Mesodermal cell (in vitro differentiated cells): Measurements from ENCODE around the gene CELF5.
"Not testable (repeated sequence)": the region's sequence is repeated elsewhere in the genome, so short reads cannot be mapped to it uniquely, and the experiment has no call there.

ENCODE experiments used
- H3K27ac ChIP-seq: 2 replicates; pipeline ENCODE4 v1.7.0; 2013; ENCODE audit warnings: mild to moderate bottlenecking, low read depth, low read length, moderate library complexity; ENCODE audit not compliant: severe bottlenecking
- H3K36me3 ChIP-seq: 2 replicates; pipeline ENCODE4 v1.7.1; 2013; ENCODE audit warnings: mild to moderate bottlenecking, low read length, moderate library complexity; ENCODE audit not compliant: control insufficient read depth, insufficient read depth
- H3K4me1 ChIP-seq: one replicate; pipeline ENCODE4 v1.7.1; 2013; ENCODE audit warnings: mild to moderate bottlenecking, low read length; ENCODE audit not compliant: insufficient read depth, control insufficient read depth, poor library complexity, severe bottlenecking
- H3K4me3 ChIP-seq: 2 replicates; pipeline ENCODE4 v1.7.0; 2013; ENCODE audit warnings: low read length, control low read depth, mild to moderate bottlenecking; ENCODE audit not compliant: insufficient read depth, poor library complexity, severe bottlenecking; ENCODE audit errors: extremely low read depth
- H3K9me3 ChIP-seq: 2 replicates; pipeline ENCODE4 v1.7.1; 2013; ENCODE audit warnings: mild to moderate bottlenecking, low read length, moderate library complexity; ENCODE audit not compliant: control insufficient read depth
- WGBS, 2 experiments: methylation state at CpG; one replicate each; pipeline ENCODE4 v1.1.5; 2013; ENCODE audit warnings: missing lambda C conversion rate in 2 of 2; ENCODE audit not compliant: insufficient coverage in 2 of 2; 5-methylcytosine and 5-hydroxymethylcytosine counted together

Gene CELF5

GRCh38 chr19:3328743-3329142 lies 104.3 kb downstream of the CELF5 start:
- no peak overlapping the region for H3K4me3 ChIP-seq
- WGBS, 2 experiments, result 79 to 100% methylated on average over 2 of the region's 3 CpGs
- H3K4me1 ChIP-seq, result no peaks in the 10 kb centered on the region
- H3K9me3 ChIP-seq, result no peaks in the 10 kb centered on the region
- no peak overlapping the region for H3K27ac ChIP-seq
- no peaks in the 10 kb centered on the region for H3K36me3 ChIP-seq

- H3K4me3 ChIP-seq, result no peak overlapping the region
- H3K36me3 ChIP-seq, result no peaks in the 10 kb centered on the region
- no peaks in the 10 kb centered on the region for H3K9me3 ChIP-seq
- no peaks in the 10 kb centered on the region for H3K4me1 ChIP-seq
- no peak overlapping the region for H3K27ac ChIP-seq
- 81 to 82% methylated on average over 9 of the region's 9 CpGs for WGBS, 2 experiments
Observed at GRCh38 chr19:3330047-3330446, 105.6 kb downstream of the CELF5 start.

- WGBS, 2 experiments, result no CpG with 5 or more reads among the region's 1 CpG
- H3K36me3 ChIP-seq, H3K4me1 ChIP-seq, H3K9me3 ChIP-seq, H3K27ac ChIP-seq, H3K4me3 ChIP-seq: not testable (repeated sequence)
Observed at GRCh38 chr19:3332232-3332631, 107.8 kb downstream of the CELF5 start.

DNA sequence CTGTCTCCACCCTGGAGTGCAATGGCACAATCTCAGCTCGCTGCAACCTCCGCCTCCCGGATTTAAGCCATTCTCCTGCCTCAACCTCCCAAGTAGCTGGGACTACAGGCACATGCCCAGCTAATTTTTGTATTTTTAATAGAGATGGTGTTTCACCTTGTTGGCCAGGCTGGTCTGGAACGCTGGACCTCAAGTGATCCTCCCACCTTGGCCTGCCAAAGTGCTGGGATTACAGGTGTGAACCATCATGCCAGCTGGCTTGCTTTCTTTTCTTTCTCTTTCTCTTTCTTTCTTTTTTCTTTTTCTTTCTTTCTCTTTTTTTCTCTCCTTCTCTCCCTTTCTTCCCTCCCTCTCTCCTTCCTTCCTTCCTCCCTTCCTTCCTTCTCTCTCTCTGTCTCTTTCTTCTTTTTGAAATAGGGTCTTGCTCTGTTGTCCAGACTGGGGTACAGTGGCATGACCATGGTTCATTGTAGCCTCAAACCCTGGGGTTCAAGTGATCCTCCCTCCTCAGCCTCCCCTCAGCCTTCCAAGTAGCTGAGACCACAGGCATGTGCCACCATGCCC lies 108.6 kb downstream of the CELF5 start:
- 38 to 58% methylated on average over 4 of the region's 4 CpGs for WGBS, 2 experiments
- no peaks in the 10 kb centered on the region for H3K36me3 ChIP-seq
- no peaks in the 10 kb centered on the region for H3K4me1 ChIP-seq
- H3K27ac ChIP-seq, result no peak overlapping the region
- no peak overlapping the region for H3K4me3 ChIP-seq
- no peaks in the 10 kb centered on the region for H3K9me3 ChIP-seq

DNA sequence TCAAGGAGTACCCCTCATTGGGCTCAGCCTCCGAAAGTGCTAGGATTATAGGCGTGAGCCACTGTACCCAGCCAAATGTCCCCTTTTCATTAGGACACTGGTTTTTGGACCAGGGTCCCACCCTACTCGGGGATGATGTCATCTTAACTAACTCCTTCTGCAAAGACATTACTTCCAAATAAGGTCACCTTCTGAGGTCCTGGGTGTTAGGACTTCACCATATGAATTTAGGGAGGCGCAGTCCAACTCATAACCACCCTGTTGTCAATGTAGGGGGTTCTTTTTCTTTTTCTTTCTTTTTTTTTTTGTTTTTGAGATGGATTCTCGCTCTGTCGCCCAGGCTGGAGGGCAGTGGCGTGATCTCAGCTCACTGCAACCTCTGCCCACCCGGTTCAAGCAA lies 109.2 kb downstream of the CELF5 start:
- 82 to 83% methylated on average over 5 to 7 of the region's 8 CpGs for WGBS, 2 experiments
- no peak overlapping the region for H3K27ac ChIP-seq
- no peaks in the 10 kb centered on the region for H3K4me1 ChIP-seq
- H3K4me3 ChIP-seq, result no peak overlapping the region
- no peaks in the 10 kb centered on the region for H3K9me3 ChIP-seq
- H3K36me3 ChIP-seq, result no peaks in the 10 kb centered on the region

DNA sequence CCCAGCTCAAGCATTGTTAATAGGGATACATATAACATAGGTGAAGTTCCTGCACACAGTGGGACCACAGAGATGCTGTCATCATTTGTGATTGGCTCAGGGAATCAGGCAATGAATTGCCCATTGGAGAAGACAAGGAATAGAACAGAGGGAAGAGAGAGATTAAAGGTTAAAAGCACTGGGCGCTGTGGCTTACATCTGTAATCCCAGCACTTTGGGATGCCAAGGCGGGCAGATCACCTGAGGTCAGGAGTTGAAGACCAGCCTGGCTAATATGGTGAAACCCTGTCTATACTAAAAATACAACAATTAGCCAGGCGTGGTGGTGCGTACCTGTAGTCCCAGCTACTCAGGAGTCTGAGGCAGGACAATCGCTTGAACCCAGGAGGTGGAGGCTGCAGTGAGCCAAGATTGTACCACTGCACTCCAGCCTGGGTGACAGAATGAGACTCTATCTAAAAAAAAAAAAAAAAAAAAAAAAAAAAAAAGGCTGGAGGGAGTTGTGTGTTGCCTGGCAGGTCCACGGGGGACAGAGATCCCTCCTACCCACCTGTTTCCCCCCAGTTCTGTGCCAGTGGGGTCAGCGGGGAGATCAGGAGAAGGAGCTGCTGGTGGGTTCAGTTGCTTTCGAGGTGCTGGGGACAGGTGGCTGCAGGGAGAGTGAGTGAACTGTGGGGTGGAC lies 110.4 kb downstream of the CELF5 start:
- 91 to 92% methylated on average over 4 to 6 of the region's 8 CpGs for WGBS, 2 experiments
- H3K36me3 ChIP-seq, H3K9me3 ChIP-seq, H3K4me1 ChIP-seq, H3K4me3 ChIP-seq, H3K27ac ChIP-seq: not testable (repeated sequence)

DNA sequence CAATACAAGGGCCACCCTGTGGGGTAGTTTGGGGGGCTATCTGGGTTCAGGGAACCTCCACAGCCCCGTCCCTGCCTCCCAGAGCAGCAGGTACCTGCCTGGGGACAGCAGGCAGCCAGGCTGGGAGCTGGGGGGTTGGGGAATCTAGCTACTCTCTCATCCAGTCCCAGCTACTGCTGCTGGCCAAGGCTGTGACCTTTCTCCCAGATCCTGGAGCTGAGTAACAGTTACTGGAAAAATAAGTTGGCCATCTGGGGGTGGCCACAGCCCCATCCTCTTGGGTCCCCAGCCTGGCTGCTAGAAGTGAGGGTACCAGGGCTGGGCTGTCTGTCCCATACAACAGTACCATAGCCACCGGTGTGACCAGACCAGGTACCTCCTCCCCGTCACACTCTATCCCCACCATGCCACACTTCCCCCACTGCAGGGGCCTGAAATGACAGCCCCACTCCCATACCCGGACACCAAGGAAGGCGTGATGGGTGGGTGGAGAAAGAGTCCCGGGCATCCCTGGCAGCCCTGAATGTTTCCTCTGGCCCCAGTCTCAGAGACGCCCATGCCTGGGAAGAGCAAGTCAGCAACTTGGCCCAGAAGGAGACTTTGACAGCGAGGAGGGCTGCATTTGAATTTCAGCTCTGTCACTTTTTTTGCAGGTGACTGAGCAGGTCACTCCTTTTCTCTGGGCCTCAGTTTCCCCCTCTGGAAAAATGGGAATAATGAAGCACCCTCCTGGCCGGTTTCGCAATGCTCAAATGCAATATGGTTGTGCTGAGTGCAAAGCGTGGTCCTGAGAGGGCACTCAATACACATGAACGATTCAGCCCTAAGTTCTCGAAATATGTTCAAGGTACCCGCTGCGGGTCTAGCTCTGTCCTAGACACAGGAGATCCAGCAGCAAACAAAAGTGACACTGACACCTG lies 111.2 kb downstream of the CELF5 start:
- H3K27ac ChIP-seq, result no peak overlapping the region
- H3K4me1 ChIP-seq, result no peaks in the 10 kb centered on the region
- H3K9me3 ChIP-seq, result no peaks in the 10 kb centered on the region
- no peaks in the 10 kb centered on the region for H3K36me3 ChIP-seq
- no peak overlapping the region for H3K4me3 ChIP-seq
- WGBS, 2 experiments, result 78 to 81% methylated on average over 13 of the region's 15 CpGs

- H3K27ac ChIP-seq, result no peak overlapping the region
- no peak overlapping the region for H3K4me3 ChIP-seq
- no peaks in the 10 kb centered on the region for H3K36me3 ChIP-seq
- no peaks in the 10 kb centered on the region for H3K4me1 ChIP-seq
- 79 to 86% methylated on average over 3 to 5 of the region's 5 CpGs for WGBS, 2 experiments
- H3K9me3 ChIP-seq, result no peaks in the 10 kb centered on the region
Observed at GRCh38 chr19:3336351-3336679, 111.9 kb downstream of the CELF5 start.

- H3K4me3 ChIP-seq, result no peak overlapping the region
- WGBS, 2 experiments, result 72 to 81% methylated on average over 16 to 19 of the region's 22 CpGs
- no peaks in the 10 kb centered on the region for H3K4me1 ChIP-seq
- no peaks in the 10 kb centered on the region for H3K36me3 ChIP-seq
- no peak overlapping the region for H3K27ac ChIP-seq
- no peaks in the 10 kb centered on the region for H3K9me3 ChIP-seq
Observed at GRCh38 chr19:3336680-3337523, 112.4 kb downstream of the CELF5 start.

DNA sequence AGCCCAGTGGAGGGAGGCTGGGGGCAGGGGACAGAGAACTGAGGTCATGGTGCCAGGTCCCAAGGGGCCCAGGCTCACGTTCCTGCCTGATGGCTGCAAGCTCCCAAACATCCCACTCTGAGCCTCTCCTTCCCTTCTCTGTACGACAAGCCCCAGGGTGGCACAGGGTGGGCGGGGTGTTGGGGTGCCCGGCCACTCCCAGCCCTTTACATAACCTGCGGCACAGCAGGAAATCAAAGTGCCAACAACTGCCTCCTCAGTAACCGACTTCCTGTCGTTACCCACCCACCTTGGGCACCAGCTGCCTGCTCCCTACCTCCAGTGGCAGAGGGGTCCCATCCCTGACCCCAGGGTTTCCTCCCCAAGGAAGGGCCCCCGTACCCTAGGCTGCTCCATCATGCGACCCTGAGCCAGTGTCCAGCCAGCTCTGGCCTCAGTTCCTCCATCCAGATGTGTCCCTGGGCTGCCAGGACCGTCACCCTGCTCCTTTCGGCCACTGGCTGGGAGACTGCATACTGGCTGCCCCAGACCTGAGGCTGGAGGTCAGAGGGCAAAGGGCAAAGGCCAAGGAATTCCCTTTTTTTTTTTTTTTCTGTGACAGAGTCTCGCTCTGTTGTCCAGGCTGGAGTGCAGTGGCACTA lies 114.2 kb downstream of the CELF5 start:
- WGBS, 2 experiments, result 72 to 84% methylated on average over 11 to 12 of the region's 12 CpGs
- Histone ChIP-seq H3K36me3 (no peaks in the 10 kb centered on the region), H3K9me3 (no peaks in the 10 kb centered on the region), H3K4me3 (no peak overlapping the region), H3K4me1 (no peaks in the 10 kb centered on the region), H3K27ac (no peak overlapping the region)
